Measurements from ENCODE around the gene DNAH5. TPM values are rescaled to one million over a fixed set of nuclear protein-coding genes. Genes with fewer than 3 reads are reported as not detected.
A peak's percentile ranks its signal among the peaks of the same experiment; 100 is the strongest.
"Not testable (repeated sequence)": the region's sequence is repeated elsewhere in the genome, so short reads cannot be mapped to it uniquely, and the experiment has no call there.

DNAH5 gene
- polyA plus RNA-seq, 1 experiment = 1.1 TPM

DNA sequence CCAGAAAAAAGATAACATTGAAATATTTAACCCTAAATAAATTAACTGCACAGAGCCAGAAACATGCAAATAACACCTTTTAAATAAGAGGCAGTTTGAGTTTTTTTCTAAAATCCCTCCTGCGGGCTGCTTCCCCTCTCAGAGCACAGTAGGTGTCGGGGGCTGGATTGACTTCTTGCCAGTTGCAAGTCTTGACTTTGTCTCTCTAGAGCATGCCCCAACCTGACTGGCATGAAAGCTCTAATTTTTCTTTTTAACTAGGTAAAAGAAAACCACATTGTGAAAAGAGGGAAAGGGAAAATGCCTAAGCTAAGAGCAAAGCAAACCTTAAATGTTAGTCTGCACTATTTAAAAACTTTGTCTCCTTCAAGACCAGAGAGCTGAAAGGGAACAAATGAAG is 46.4 kb upstream of the DNAH5 start:
- ChIA-PET CTCF (interaction anchor here (1.0 to 1.2 kb wide), 2 partner anchors 164 to 281 kb away, joined by 3 to 4 read pairs; no protein-coding TSS in a partner anchor), POLR2A (no interaction called here)
- H3K27me3 ChIP-seq (ENCODE audit: control insufficient read depth, insufficient read depth, low read length) = no peaks in the 10 kb centered on the region
- no peaks in the 10 kb centered on the region for H3K36me3 ChIP-seq (ENCODE audit: control insufficient read depth, insufficient read depth, low read length)
- H3K4me3 ChIP-seq (ENCODE audit: low read depth, low read length) = no peak overlapping the region
- TF ChIP-seq, protein P1, sequence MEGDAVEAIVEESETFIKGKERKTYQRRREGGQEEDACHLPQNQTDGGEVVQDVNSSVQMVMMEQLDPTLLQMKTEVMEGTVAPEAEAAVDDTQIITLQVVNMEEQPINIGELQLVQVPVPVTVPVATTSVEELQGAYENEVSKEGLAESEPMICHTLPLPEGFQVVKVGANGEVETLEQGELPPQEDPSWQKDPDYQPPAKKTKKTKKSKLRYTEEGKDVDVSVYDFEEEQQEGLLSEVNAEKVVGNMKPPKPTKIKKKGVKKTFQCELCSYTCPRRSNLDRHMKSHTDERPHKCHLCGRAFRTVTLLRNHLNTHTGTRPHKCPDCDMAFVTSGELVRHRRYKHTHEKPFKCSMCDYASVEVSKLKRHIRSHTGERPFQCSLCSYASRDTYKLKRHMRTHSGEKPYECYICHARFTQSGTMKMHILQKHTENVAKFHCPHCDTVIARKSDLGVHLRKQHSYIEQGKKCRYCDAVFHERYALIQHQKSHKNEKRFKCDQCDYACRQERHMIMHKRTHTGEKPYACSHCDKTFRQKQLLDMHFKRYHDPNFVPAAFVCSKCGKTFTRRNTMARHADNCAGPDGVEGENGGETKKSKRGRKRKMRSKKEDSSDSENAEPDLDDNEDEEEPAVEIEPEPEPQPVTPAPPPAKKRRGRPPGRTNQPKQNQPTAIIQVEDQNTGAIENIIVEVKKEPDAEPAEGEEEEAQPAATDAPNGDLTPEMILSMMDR (IDR thresholded peaks at IDR 0.05; ENCODE audit: insufficient read depth, low read depth, low read length) = no peak
- DNase-seq (ENCODE audit: low read depth) = no peak

DNA sequence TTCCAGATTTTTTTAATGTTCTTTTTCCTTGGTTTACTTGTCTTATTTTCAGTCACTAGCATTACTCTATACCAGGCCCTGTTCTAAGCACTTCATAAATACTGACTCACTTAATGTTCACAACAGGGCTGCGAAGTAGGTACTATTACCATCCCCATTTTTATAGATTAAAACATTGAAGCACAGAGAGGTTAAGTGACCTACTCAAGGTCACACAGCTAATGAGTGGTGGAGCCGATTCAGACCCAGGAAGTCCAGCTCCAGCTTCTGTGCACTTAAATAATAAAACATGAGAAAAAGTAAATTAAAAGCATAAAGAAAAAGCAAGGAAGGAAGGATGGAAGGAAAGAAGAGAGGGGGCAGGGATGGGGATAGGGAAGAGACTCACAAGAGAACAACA is 45.3 kb upstream of the DNAH5 start:
- POLR2A ChIA-PET = no interaction called here
- Histone ChIP-seq H3K4me3 (ENCODE audit: low read depth, low read length) (no peak overlapping the region), H3K36me3 (ENCODE audit: control insufficient read depth, insufficient read depth, low read length) (no peaks in the 10 kb centered on the region), H3K27me3 (ENCODE audit: control insufficient read depth, insufficient read depth, low read length) (no peaks in the 10 kb centered on the region)
- CTCF ChIA-PET = interaction anchor here (0.5 to 1.2 kb wide), 4 partner anchors 152 to 682 kb away, joined by 4 to 5 read pairs (median 4); no protein-coding TSS in a partner anchor
- no peak for DNase-seq (ENCODE audit: low read depth)
- TF ChIP-seq, protein P1 (IDR thresholded peaks at IDR 0.05; ENCODE audit: insufficient read depth, low read depth, low read length) = no peak

DNA sequence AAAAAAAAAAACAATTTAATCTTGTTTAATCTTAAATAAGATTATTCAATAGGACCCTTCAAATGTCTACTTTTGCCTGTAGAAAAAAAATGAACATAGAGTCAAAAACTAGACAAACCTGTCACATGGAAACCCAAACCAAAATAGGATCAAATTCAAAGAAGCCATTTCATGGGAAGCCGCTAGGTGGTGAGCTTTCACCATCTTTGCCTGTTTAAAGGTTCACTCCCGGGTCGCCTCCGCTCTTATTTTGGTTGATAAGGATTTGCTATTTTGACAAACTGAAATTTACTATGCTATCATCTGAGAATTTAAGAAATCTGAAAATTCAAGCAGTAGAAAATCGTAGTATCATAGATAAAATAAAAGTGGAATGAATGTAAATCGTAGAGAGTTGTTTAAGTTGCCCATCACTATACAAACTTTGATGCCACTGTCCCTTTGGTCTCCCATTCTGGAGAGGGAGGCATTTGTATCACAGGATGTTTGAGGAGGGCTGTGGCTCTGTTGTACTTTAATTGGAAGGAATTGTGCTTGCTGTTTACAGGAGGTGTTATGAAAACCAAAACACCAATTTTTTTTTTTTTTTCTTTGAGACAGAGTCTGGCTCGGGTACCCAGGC is 43.5 kb upstream of the DNAH5 start:
- TF ChIP-seq, protein P1 (IDR thresholded peaks at IDR 0.05; ENCODE audit: insufficient read depth, low read depth, low read length) = peak; percentile 81
- DNase-seq (ENCODE audit: low read depth) = no peak
- ChIA-PET POLR2A (interaction anchor here (0.7 kb wide), 1 partner anchor 328 kb away, joined by 4 read pairs; no protein-coding TSS in a partner anchor), CTCF (interaction anchor here (0.9 to 2.2 kb wide), 10 partner anchors 11 to 350 kb away, joined by 3 to 12 read pairs (median 6); no protein-coding TSS in a partner anchor)
- no peak overlapping the region for H3K4me3 ChIP-seq (ENCODE audit: low read depth, low read length)
- no peaks in the 10 kb centered on the region for H3K27me3 ChIP-seq (ENCODE audit: control insufficient read depth, insufficient read depth, low read length)
- no peaks in the 10 kb centered on the region for H3K36me3 ChIP-seq (ENCODE audit: control insufficient read depth, insufficient read depth, low read length)

DNA sequence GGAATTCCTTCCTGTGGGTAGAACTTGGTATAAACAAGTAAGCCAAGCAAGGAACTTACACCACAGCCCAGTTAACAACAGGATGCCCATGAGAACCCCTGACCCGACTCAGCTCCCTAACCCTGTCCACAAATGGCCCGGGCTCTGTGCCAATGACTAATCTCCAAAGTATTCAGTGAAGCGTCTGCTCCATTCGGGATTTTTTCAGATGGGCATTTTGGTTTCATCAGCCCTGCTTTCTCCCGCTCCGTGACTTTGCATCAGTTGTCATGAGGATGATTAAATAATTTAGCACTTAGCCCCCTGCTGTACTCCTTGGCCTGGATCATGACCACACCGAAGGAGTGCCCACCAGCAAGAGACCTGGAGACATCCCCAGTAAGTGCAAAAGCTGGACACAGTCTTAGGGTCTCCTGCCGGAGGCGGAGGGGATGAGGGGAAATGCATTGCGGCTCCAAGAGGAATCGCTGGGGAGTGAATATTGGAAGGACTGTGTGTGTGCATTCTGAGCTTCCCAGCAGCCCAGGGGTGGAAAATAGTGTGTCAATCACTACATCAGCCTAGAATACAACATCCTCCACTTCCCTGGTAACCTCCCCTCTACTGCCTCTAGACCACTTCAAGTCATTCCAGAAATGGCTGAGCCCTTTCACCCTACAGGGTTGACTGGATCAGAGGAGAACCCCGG is 41.4 kb upstream of the DNAH5 start:
- no peaks in the 10 kb centered on the region for H3K36me3 ChIP-seq (ENCODE audit: control insufficient read depth, insufficient read depth, low read length)

DNA sequence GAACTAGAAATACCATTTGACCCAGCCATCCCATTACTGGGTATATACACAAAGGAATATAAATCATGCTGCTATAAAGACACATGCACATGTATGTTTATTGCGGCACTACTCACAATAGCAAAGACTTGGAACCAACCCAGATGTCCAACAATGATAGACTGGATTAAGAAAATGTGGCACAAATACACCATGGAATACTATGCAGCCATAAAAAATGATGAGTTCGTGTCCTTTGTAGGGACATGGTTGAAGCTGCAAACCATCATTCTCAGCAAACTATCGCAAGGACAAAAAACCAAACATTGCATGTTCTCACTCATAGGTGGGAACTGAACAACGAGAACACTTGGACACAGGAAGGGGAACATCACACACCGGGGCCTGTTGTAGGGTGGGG is 40.4 kb upstream of the DNAH5 start:
- DNase-seq (ENCODE audit: low read depth); POLR2A ChIA-PET; H3K36me3 ChIP-seq (ENCODE audit: control insufficient read depth, insufficient read depth, low read length); H3K4me3 ChIP-seq (ENCODE audit: low read depth, low read length); H3K27me3 ChIP-seq (ENCODE audit: control insufficient read depth, insufficient read depth, low read length): not testable (repeated sequence)
- CTCF ChIA-PET = interaction anchor here (1.0 to 1.4 kb wide), 3 partner anchors 8 to 664 kb away, joined by 3 to 4 read pairs (median 3); no protein-coding TSS in a partner anchor

More for the DNA sequence above, 41.4 kb upstream of the DNAH5 start:
- ChIA-PET POLR2A (interaction anchor here (0.6 to 0.7 kb wide), 2 partner anchors 245 to 655 kb away, joined by 3 to 5 read pairs; no protein-coding TSS in a partner anchor), CTCF (interaction anchor here (0.8 to 1.9 kb wide), 10 partner anchors 9 to 664 kb away, joined by 3 to 6 read pairs (median 3); no protein-coding TSS in a partner anchor)
- Histone ChIP-seq H3K4me3 (ENCODE audit: low read depth, low read length) (no peak overlapping the region), H3K27me3 (ENCODE audit: control insufficient read depth, insufficient read depth, low read length) (no peaks in the 10 kb centered on the region)
- peak; percentile 53 for DNase-seq (ENCODE audit: low read depth)
- TF ChIP-seq, protein P1 (IDR thresholded peaks at IDR 0.05; ENCODE audit: insufficient read depth, low read depth, low read length) = no peak

Measured in BJ (cell line).